Right ventricle myocardium inferior (tissue), 1 donor: ENCODE results near the gene TRIM28. TPM values are rescaled to one million over a fixed set of nuclear protein-coding genes. Genes with fewer than 3 reads are reported as not detected.
A peak's percentile ranks its signal among the peaks of the same experiment; 100 is the strongest.
"Not testable (repeated sequence)": the region's sequence is repeated elsewhere in the genome, so short reads cannot be mapped to it uniquely, and the experiment has no call there.

Experiments
- ATAC-seq: fragments of 200-7000 bp; cut with Tn5 transposase; one replicate; pipeline ENCODE4 v1.9.1; 2020; ENCODE audit warnings: mild to moderate bottlenecking, moderate library complexity
- DNase-seq: peaks from one replicate; pipeline ENCODE4 v3.0.0; 2021; ENCODE audit errors: missing footprints
- intact Hi-C: fragments of 100-400 bp; cut with DNase I; formaldehyde crosslinking; loops from one replicate; pipeline ENCODE4 v1.11.0; 2022
- total RNA-seq: library from RNA; stranded (reverse); fragmentation: NEBNext Ultra II Directional; extraction: Animal tissue kit (Norgen Biotek cat#: 25700); gene quantifications from one replicate; pipeline ENCODE4 v1.2.1, GENCODE V29; 2021
- donor health status: DM: no; HTN: yes; CAD: no; lungs with severe emphysema.

Gene TRIM28
- total RNA-seq, 1 donor from 2014 or later: 143 TPM

DNA sequence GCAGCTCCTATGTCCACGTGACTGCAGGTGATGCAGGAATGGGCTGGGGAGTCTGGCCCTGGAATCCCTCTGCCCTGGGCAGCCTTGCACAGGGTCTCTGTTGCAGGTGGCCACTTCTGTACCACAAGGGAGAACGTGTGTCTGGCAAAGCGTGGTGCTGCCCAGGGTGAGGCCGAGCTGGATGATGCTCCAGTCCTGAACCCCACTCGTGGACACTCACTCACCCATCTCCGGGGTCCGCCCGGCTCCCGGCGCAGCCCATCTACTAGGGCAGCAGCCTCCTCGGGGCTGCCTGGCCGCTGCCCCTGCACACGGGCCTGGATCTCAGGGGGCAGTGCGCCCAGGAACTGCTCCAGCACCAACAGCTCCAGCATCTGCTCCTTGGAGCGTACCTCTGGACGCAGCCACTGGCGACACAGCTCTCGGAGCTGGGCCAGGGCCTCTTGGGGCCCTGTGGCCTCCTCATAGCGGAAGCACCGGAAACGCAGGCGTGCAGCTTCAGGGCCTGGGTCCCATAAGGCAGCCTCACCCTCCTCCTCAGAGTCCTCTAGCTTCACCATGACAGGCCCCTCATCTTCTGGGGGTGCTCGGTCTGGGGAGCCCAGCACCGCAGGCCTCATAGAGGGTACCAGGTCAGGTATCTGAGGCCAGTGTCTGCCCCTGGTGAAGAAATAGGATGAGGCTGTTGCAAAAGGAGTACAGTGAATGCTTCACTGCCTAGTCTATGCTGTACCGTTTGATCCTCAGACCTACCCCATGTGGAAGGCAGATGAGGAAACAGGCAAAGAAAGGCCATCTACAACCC is 27.1 kb downstream of the TRIM28 start:
- intact Hi-C loops: no loop called here
- ATAC-seq (no peak), DNase-seq (peak; percentile 64)

DNA sequence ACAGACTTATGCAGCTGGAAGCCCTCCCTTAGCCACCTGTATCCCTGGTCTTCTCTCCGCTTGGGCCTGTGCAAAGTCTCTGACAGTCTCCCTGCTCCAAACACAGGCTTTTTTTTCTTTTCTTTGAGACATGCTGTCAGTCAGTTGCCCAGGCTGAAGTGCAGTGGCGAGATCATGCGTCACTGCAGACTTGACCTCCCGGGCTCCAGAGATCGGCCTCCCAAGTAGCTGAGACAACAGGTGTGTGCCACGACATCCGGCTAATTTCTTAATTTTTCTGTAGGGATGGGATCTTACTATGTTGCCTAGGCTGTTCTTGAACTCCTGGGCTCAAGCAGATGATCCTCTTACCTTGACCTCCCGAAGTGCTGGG is 27.7 kb downstream of the TRIM28 start:
- ATAC-seq (no peak), DNase-seq (peak; percentile 2)
- intact Hi-C loops: no loop called here

GRCh38 chr19:58572026-58572817 is 28.4 kb downstream of the TRIM28 start:
- intact Hi-C loops: loop anchor here (2.0 kb wide), 1 partner anchor 13 kb away; the partner anchor contains the start of gene UBE2M
- DNase-seq: no peak

DNA sequence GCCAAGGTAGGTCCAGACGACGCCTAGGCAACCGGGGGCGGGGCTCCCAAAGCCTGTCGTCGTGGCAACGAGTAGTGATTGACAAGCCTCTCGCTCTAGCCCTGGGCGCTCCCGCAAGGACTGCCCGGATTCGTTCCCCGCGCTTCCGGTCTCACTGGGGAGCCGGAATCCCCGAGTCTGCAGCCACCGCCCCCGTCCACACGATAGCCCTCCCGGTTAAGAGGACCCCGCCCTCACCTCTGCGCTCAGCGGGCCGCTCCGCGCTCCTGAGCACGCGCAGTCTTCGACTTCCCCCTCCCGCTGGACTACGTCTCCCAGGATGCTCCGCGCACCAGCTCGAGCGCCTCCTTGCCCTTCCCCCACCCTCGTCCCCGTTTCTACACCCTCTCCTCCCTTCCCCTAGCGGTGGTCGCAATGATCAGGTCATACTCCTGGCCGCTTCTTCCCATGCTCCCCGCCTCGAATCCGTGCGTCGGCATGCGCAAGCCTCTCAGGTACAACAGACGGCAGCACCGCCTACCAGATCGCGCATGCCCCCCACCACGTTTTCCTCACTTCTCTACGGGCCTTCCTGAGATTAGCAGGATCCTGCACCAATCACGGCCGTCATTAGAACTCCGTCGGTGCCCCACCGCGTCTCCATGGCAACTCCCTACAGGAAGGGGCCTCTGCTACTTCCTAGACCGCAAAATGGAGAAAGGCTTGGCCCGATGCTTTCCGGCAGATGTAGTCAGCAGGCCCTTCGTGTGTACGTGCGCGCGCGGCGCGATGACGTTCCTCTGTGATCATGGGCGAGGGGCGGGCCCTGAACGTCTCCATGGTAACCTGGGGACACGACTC is 29.2 kb downstream of the TRIM28 start, which contains the start of gene MZF1:
Gene MZF1 (minus strand): TSS at position 518 of the 840 bp plus-strand sequence. CDS start 1,946 bp downstream, outside the sequence.
- intact Hi-C loops: loop anchor here (2.0 kb wide), 1 partner anchor 14 kb away; the partner anchor contains the start of gene UBE2M
- peak; percentile 100 for DNase-seq
- peak; percentile 78 for ATAC-seq

More at GRCh38 chr19:58572026-58572817, 28.4 kb downstream of the TRIM28 start:
- ATAC-seq: no peak

DNA sequence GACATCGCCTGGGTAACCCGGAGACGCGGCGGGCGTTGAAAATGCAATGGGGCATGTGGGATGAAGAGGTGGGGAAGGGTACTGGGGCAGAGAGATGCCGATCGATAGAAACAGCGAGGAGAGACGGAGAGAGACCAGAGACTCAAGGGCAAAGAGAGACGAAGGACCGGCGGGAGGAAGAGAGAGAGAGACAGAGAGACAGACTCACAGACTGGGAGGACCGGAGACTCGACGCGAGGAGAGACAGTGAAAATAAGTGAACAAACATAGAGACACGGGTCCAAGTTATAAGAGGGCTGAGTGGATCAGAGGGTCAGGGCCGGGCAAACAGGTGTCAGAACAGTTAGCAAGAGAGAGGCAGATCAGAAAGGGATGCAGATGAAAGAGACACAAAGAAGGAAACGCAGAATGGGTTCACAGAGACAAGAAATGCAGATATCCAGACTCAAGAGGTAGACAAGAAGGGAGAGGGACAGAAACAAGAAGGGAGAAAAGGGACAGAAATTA is 29.8 kb downstream of the TRIM28 start:
- intact Hi-C loops: loop anchor here (2.0 kb wide), 2 partner anchors 15 to 55 kb away; partner anchors contain the start of genes UBE2M and ZBTB45
- DNase-seq (no peak), ATAC-seq (no peak)

GRCh38 chr19:58575183-58576041 is 31.5 kb downstream of the TRIM28 start:
- intact Hi-C loops: loop anchor here (2.0 kb wide), 1 partner anchor 57 kb away; the partner anchor contains the start of gene ZBTB45
- peak; percentile 73 for ATAC-seq
- DNase-seq: peak; percentile 95

GRCh38 chr19:58577581-58577980 is 33.7 kb downstream of the TRIM28 start:
- DNase-seq, intact Hi-C loops, ATAC-seq: not testable (repeated sequence)

DNA sequence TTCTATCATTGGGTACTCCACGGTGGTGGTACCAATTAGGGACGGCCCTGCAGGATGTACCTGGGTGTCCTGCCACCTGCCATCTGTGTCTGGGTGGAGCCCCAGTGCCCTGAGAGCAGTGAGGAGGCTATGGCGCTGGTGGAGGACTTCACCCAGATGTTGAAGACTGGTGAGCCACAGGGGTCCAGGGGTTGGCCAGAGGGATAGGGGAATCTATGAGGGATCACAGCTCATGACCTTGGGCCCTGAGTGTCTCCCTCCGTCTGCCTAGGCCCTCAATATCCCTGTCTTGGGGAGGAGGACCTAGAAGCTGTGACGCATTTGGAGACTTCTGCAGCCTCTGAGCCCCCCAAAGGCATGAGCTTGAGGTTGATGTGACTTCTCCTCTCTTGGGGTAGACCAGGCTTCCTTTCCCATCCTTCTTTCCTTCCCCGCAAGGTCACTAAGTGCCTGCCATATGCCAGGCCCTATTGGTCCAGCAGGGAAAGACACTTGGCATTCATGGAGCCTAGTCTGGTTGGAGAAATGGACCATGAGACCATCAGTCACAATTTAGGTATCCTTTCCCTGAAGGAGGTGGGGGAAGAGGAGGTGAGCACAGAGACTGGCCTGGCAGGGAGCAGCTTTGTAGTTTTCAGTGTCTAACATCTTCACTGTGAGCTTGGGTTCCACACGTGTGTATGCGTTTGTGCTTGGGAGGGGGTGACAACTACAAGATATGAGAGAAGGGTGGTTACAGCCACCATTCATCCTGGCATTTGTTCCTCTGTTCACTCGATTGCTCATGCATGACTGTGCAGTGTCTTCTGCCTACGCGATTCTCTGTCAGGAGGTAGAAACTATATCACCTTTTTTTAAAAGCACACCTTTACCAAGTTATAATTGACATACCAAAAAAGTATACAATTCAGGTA is 34.4 kb downstream of the TRIM28 start:
- intact Hi-C loops: no loop called here
- ATAC-seq (no peak), DNase-seq (peak; percentile 17)

DNA sequence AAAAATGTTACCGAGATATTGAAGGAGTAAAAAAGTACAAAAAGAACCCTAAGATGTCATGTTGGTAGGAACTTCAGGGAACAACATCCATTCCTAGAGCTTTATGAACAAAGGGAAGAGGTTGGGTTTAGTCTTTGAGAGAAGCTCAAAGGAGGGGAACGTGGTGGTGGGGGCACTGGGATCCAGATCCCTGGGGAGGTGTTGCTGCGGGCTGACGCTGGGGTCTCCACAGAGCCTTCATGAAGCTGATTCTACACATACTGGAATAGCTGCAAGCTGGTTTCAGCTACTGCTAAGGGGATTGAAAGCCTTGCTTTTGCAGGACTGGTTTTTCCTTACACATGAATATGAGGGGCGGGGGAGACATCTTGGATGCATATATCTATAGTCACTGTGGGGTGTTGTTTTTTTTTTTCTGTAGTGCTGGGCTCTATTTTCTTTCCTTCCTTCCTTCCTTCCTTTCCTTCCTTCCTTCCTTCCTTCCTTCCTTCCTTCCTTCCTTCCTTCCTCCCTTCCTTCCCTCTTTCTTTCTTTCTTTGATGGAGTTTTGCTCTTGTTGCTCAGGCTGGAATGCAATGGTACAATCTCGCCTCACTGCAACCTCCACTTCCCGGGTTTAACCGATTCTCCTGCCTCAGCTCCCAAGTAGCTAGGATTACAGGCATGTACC is 35.7 kb downstream of the TRIM28 start:
- DNase-seq (no peak), ATAC-seq (no peak)
- intact Hi-C loops: no loop called here

DNA sequence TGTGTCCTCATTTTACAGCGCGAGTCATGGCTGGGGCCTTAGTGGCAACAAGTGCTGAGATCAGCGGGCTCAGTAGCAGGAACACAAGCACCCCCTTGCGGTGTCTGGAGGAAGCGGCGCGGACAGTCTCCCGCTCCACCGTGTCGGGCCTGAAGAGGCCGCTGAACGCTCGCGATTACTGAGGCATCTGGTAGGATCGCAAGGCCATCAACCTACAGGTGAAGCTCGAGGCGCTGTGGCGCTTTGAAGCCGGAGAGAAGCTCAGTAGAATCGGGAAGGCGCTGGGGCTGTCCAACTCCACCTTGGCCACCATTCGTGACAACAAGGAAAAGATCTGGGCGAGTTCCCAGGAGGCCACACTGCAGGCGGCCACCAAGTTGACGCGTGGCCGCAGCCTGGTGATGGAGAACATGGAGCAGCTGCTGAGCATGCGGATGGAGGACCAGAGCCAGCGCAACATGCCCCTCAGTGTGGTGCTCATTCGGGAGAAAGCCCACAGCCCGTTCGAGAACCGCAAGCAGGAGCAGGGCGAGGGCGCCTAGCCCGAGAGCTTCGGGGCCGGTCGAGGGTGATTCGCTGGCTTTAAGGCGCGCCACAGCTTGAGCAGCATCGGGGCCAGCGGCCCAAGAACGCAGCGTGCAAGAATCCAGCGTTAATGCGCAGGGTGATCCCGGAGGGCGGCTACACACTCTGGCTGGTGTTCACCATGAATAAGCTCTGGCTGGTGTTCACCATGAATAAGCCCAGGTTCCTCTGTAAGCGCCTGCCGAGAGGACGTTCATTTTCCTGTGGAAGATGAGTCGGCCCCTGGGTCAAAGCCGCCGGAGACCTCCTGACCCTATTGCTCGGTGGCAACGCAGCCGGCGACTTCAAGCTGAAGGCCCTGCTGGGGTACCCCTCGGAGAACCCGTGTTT is 37.6 kb downstream of the TRIM28 start:
- DNase-seq (peak; percentile 93), ATAC-seq (peak; percentile 92)
- intact Hi-C loops: no loop called here

- DNase-seq (peak; percentile 23), ATAC-seq (no peak)
- intact Hi-C loops: no loop called here
Observed at GRCh38 chr19:58582985-58583384, 39.1 kb downstream of the TRIM28 start.

DNA sequence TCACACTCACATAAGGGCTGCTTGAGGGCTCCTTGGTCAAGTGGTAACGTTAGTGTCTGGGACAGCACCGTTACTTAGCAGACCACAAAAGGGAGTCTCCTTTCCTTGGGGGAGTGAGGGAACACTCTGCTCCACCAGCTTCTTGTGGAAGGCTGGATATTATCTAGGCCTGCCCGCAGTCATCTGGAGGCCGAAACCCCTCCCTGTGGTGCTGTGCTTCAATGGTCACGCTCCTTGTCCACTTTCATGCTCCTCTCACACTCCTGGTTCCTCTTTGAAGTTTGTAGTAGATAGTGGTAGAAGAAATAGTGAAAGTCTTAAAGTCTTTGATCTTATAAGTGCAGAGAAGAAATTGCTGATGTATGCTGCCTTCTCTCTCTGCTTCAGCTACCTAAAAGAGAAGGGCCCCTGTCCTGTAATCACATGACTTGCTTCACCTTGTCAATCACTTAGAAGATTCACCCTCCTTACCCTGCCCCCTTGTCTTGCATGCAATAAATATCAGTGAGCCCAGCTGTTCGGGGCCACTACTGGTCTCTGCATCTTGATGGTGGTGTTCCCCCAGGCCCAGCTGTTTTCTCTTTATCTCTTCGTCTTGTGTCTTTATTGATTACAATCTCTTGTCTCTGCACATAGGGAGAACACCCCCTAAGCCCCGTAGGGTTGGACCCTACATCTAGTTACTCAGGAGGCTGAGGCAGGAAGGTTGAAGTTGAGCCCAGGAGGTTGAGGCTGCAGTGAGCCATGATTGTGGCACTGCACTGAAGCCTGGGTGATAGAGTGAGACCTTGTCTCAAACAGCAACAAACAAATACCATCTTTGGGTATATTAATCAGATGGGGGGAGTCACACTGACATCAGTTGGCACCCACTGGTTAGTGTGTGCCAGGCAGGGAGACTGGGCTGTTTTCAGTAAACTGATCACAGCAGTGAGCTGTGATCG is 40.9 kb downstream of the TRIM28 start:
- ATAC-seq (no peak), DNase-seq (peak; percentile 22)
- intact Hi-C loops: no loop called here

GRCh38 chr19:58585442-58586132 is 41.7 kb downstream of the TRIM28 start:
- intact Hi-C loops: no loop called here
- no peak for ATAC-seq
- DNase-seq: peak; percentile 3
